Tibial artery (tissue), 4 donors: Measurements from ENCODE around the gene JPT1.

Experiments
- DNase-seq, 2 donors: peaks; one replicate each; pipeline ENCODE4 v3.0.0-alpha.2; 2019
- H3K27ac ChIP-seq, 2 donors: fragments of 200-600 bp; sonication (generic) in 1 of 2; 1 replicate in 1 of 2; 2 replicates in 1 of 2; pipeline ENCODE4 v1.5.1; 2018 to 2019; ENCODE audit warnings: mild to moderate bottlenecking in 1 of 2
- H3K27me3 ChIP-seq, 2 donors: fragments of 200-600 bp; sonication (generic) in 1 of 2; one replicate each; pipeline versions ENCODE4 v1.5.1 to v1.6.0; 2016 to 2019
- H3K36me3 ChIP-seq, 3 donors: fragments of 200-600 bp; sonication (generic) in 2 of 3; one replicate each; pipeline ENCODE4 v1.5.1; 2016 to 2019; ENCODE audit warnings: mild to moderate bottlenecking in 2 of 3
- H3K4me1 ChIP-seq, 4 donors: fragments of 200-600 bp; sonication (generic) in 2 of 4; 1 replicate in 3 of 4; 2 replicates in 1 of 4; pipeline ENCODE4 v1.5.1; 2016 to 2019
- H3K4me3 ChIP-seq, 2 donors: fragments of 200-600 bp; sonication (generic) in 1 of 2; 1 replicate in 1 of 2; 2 replicates in 1 of 2; pipeline ENCODE4 v1.5.1; 2018 to 2019; ENCODE audit warnings: mild to moderate bottlenecking in 2 of 2
- H3K9me3 ChIP-seq, 3 donors: fragments of 200-600 bp; sonication (generic) in 1 of 3; one replicate each; pipeline ENCODE4 v1.5.1; 2016 to 2019
- intact Hi-C: fragments of 100-400 bp; cut with DNase I; formaldehyde crosslinking; loops from one replicate; pipeline ENCODE4 v1.15.0; 2023; ENCODE audit warnings: low total_unique reads
- TF ChIP-seq, protein P1 (sequence below), 2 experiments: fragments of 200-600 bp in 1 of 2; fragments of 450-650 bp in 1 of 2; IDR thresholded peaks; one replicate each; pipeline ENCODE4 v1.5.1; 2017 to 2019; ENCODE audit warnings: antibody characterized with exemption in 2 of 2, mild to moderate bottlenecking in 1 of 2, moderate library complexity in 1 of 2

Gene JPT1

DNA sequence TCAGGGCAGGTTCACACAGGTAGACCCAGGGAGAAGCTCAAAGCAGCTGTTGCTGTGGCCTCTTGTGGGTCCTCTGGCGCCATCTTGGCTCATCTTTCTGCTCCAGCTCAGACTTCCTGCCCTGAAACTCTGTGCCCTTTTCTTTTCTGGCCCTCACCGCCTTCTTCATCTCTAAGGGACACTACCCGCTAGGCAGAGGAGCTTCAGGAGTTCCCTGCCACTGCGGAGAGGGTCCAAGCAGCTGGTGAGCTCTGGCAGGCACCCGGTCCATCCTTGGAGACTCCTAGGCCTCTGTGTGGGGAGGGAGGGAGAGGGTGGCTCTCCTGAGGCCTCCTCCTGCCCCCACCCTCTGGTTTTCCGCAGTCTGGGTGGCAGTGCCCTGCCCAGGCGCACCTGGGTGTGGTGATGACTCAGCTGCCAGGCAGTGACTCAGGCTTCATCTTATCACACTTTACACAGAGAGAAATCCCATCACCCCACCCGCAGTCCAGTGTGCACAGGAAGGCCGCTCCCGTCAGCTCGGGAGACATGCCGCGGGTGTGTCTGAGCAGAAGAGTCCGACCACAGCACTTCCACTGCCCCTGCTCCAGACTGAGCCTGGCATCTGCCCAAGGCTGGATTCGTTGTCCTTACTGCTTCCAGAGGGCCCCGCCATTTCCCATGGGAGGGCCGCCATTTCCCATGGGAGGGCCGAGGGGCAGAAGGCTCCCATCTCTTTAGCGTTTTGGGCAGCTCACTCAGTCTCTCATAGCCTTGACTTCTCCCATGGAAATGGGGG lies 30.1 kb downstream of the JPT1 start:
- intact Hi-C loops = no loop called here

DNA sequence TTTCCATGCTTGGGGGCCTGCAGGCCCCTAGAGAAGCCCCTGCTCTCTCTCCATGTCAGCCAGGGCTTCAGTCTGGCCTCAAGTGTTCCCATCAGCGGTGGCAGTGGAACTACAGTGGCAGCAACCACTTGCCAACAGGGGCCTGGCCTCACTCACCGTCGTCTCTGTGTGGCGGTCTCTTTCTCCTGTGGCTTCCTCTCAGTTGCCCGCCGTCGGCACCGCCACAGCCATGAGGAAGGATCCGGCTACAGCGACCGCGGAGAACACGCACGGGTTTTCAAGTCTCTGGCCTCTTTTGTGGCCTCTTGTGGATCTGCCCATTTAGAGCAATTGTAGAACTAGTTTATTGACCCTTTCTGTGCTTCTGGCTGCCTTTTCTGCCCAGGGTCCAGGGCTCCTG lies 36.0 kb downstream of the JPT1 start:
- H3K9me3 ChIP-seq = no peaks in the 10 kb centered on the region
- H3K4me1 ChIP-seq = peaks cover 0 to 17% (median 9%) of the 10 kb centered on the region in 4 donors
- H3K4me3 ChIP-seq = no peak overlapping the region
- peaks cover 0 to 20% (median 0%) of the 10 kb centered on the region in 3 donors for H3K36me3 ChIP-seq
- intact Hi-C loops = loop anchor here (10.0 kb wide), 1 partner anchor 86 kb away; the partner anchor contains the start of gene NUP85
- no peak overlapping the region for H3K27ac ChIP-seq
- no peak for DNase-seq
- H3K27me3 ChIP-seq = no peaks in the 10 kb centered on the region
- TF ChIP-seq, protein P1, sequence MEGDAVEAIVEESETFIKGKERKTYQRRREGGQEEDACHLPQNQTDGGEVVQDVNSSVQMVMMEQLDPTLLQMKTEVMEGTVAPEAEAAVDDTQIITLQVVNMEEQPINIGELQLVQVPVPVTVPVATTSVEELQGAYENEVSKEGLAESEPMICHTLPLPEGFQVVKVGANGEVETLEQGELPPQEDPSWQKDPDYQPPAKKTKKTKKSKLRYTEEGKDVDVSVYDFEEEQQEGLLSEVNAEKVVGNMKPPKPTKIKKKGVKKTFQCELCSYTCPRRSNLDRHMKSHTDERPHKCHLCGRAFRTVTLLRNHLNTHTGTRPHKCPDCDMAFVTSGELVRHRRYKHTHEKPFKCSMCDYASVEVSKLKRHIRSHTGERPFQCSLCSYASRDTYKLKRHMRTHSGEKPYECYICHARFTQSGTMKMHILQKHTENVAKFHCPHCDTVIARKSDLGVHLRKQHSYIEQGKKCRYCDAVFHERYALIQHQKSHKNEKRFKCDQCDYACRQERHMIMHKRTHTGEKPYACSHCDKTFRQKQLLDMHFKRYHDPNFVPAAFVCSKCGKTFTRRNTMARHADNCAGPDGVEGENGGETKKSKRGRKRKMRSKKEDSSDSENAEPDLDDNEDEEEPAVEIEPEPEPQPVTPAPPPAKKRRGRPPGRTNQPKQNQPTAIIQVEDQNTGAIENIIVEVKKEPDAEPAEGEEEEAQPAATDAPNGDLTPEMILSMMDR (IDR thresholded peaks at IDR 0.05) = no peak

More for the DNA sequence above, 30.1 kb downstream of the JPT1 start:
- H3K36me3 ChIP-seq = peaks cover 0 to 18% (median 0%) of the 10 kb centered on the region in 3 donors
- TF ChIP-seq, protein P1 (IDR thresholded peaks at IDR 0.05) = no peak
- DNase-seq = peak; percentile 37 to 69
- peaks cover 0 to 7% (median 0%) of the 10 kb centered on the region in 4 donors for H3K4me1 ChIP-seq
- no peak overlapping the region for H3K27ac ChIP-seq
- no peak overlapping the region for H3K4me3 ChIP-seq
- H3K27me3 ChIP-seq = no peaks in the 10 kb centered on the region
- H3K9me3 ChIP-seq = no peaks in the 10 kb centered on the region

DNA sequence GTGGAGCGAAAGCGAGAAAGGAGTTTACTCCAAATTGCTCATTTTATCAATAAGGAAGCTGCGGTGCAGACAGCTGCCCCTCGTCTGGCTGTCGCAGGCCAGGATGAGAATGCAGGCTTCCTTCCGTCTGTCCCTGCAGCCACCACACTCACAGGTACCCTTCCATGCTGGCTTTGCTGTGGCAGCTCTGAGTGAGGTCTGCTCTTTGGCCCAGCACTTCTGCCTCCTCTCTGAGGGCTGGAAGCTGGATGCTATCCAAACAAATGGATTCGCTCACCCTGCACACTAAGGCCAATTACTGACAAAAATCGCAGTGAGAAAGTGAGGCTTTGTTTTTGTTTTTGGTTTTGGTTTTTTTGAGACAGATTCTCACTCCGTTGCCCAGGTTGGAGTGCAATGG lies 37.6 kb downstream of the JPT1 start:
- DNase-seq = no peak
- H3K4me1 ChIP-seq = peaks cover 0 to 23% (median 9%) of the 10 kb centered on the region in 4 donors
- intact Hi-C loops = loop anchor here (2.0 to 10.0 kb wide), 2 partner anchors 58 to 88 kb away; partner anchors contain the start of gene NUP85
- no peaks in the 10 kb centered on the region for H3K27me3 ChIP-seq
- peaks cover 0 to 20% (median 0%) of the 10 kb centered on the region in 3 donors for H3K36me3 ChIP-seq
- TF ChIP-seq, protein P1 (IDR thresholded peaks at IDR 0.05) = no peak
- no peaks in the 10 kb centered on the region for H3K9me3 ChIP-seq
- H3K27ac ChIP-seq = no peak overlapping the region
- H3K4me3 ChIP-seq = no peak overlapping the region

DNA sequence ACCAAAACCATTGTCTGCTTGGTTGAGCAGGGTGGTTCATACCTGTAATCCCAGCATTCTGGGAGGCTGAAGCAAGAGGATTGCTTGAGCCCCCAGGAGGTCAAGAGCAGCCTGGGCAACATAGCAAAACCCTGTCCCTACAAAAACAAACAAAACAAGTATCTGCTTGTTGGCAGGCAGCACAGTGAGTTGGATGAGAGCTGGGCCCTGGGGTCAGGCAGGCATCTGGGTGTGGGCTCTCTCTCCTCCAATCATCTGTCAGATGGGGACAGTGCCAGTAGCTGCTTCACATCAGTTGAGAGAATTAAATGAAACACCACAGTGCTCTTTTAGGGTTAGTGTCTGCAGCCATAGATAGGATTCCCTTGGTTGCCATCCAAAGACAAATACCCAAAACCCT lies 38.8 kb downstream of the JPT1 start:
- TF ChIP-seq, protein P1 (IDR thresholded peaks at IDR 0.05) = no peak

DNA sequence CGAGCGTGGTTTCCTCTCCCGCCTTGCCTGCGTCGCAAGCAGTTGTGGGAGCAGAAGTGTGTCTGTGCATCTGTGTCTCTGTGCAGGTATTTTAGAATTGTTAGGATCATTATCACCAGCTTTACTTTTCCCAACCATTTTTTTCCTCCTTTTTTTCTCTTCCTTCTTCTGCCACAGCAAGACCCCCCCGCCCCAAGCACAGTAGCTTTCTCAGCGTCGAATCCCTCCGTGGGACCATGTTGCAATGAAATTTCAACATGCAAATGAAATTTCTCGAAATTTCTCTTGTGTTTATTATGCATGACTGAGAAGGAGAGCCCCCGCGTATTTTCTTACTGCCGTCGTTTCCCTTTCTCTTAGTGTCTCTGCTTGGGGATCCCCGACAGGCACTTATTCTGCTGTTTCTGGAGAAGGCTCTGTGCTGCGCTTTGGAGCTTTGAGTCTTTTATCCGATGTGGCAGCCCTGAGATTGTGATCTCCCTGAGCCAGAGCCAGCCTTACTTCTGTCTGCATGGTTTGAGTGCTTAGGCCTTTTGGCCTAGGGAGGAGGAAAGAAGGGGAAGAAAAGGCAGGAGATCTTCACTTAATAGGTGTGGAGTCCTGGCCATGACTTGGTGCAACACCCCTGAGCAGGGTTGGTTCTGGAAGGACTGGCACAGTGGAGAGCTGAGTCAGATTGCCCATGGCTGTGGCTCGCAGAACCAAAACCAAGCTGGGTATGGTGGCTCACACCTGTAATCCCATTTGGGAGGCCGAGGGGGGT lies 39.6 kb downstream of the JPT1 start:
- Histone ChIP-seq H3K4me1 (peaks cover 0 to 37% (median 18%) of the 10 kb centered on the region in 4 donors), H3K27me3 (no peaks in the 10 kb centered on the region), H3K4me3 (peak overlapping the region; percentile 50 to 62), H3K9me3 (no peaks in the 10 kb centered on the region), H3K36me3 (peaks cover 0 to 10% (median 0%) of the 10 kb centered on the region in 3 donors), H3K27ac (peak overlapping the region; percentile 78 to 81)
- intact Hi-C loops = loop anchor here (10.0 kb wide), 1 partner anchor 90 kb away; the partner anchor contains the start of gene NUP85
- no peak for DNase-seq
- TF ChIP-seq, protein P1 (IDR thresholded peaks at IDR 0.05) = no peak

More for the DNA sequence above, 38.8 kb downstream of the JPT1 start:
- Histone ChIP-seq H3K27me3 (no peaks in the 10 kb centered on the region), H3K9me3 (no peaks in the 10 kb centered on the region), H3K36me3 (peaks cover 0 to 12% (median 0%) of the 10 kb centered on the region in 3 donors), H3K4me3 (no peak overlapping the region), H3K27ac (no peak overlapping the region), H3K4me1 (peaks cover 0 to 34% (median 16%) of the 10 kb centered on the region in 4 donors)
- DNase-seq = no peak
- intact Hi-C loops = loop anchor here (10.0 kb wide), 1 partner anchor 89 kb away; the partner anchor contains the start of gene NUP85
